K562 (cell line): ENCODE data around the gene GGA3. TPM values are rescaled to one million over a fixed set of nuclear protein-coding genes. Genes with fewer than 3 reads are reported as not detected.

Experiments used
- CHAMP1 ChIP-seq: fragments of 450-650 bp; IDR thresholded peaks from 2 replicates; pipeline ENCODE4 v1.6.1; 2016; ENCODE audit warnings: mild to moderate bottlenecking
- CREB1 ChIP-seq, 2 experiments: sonication (generic) in 1 of 2; formaldehyde crosslinking in 1 of 2; IDR thresholded peaks; 2 replicates each; pipeline versions ENCODE4 v1.6.1 to v1.8.0; 2012 to 2022; ENCODE audit warnings: inconsistent platforms in 1 of 2, mild to moderate bottlenecking in 1 of 2, missing genetic modification reagents in 1 of 2, moderate library complexity in 1 of 2
- ETS1 ChIP-seq: conservative IDR thresholded peaks from 2 replicates; pipeline ENCODE4 v1.6.1; 2011; ENCODE audit warnings: low read depth, mild to moderate bottlenecking, low read length; ENCODE audit not compliant: control insufficient read depth
- GATAD2A ChIP-seq: fragments of 450-650 bp; IDR thresholded peaks from 2 replicates; pipeline ENCODE4 v1.6.1; 2017
- HNRNPH1 ChIP-seq: fragments of 200-400 bp; formaldehyde crosslinking; optimal IDR thresholded peaks from 2 replicates; pipeline ENCODE3; 2017; ENCODE audit warnings: low read depth, mild to moderate bottlenecking, low read length, moderate library complexity
- ILK ChIP-seq: fragments of 450-650 bp; IDR thresholded peaks from 2 replicates; pipeline ENCODE4 v1.6.1; 2016; ENCODE audit warnings: missing genetic modification characterization, low read depth, mild to moderate bottlenecking, missing compliant biosample characterization, moderate library complexity, borderline replicate concordance
- KAT2B ChIP-seq: IDR thresholded peaks from one replicate; pipeline ENCODE4 v1.6.1; 2012; ENCODE audit warnings: low read depth, mild to moderate bottlenecking, control low read depth, inconsistent platforms, low read length, moderate library complexity
- MAFK ChIP-seq: IDR thresholded peaks from 2 replicates; pipeline ENCODE4 v1.6.1; 2011; ENCODE audit warnings: low read length, improper control_type of control experiment
- MYC ChIP-seq, 2 experiments: fragments of 250-450 bp in 1 of 2; sonication (Bioruptor Pico) in 1 of 2; IDR thresholded peaks; 2 replicates each; pipeline versions ENCODE4 v1.5.1 to v1.6.1; 2012 to 2021; ENCODE audit warnings: low read depth in 2 of 2, borderline replicate concordance in 1 of 2, improper control_type of control experiment in 1 of 2, low read length in 1 of 2, mild to moderate bottlenecking in 1 of 2, moderate library complexity in 1 of 2
- NR4A1 ChIP-seq, 2 experiments: fragments of 250-450 bp in 1 of 2; fragments of 450-650 bp in 1 of 2; sonication (Bioruptor Pico) in 1 of 2; IDR thresholded peaks; 2 replicates each; pipeline versions ENCODE4 v1.4.0 to v1.6.1; 2016 to 2020; ENCODE audit warnings: mild to moderate bottlenecking in 2 of 2, missing compliant biosample characterization in 1 of 2, missing genetic modification characterization in 1 of 2, moderate library complexity in 1 of 2
- PHF21A ChIP-seq: fragments of 450-650 bp; IDR thresholded peaks from 2 replicates; pipeline ENCODE4 v1.6.1; 2017; ENCODE audit warnings: low read depth, borderline replicate concordance
- POLR2B ChIP-seq: fragments of 450-650 bp; IDR thresholded peaks from 2 replicates; pipeline ENCODE4 v1.6.1; 2018; ENCODE audit warnings: low read depth; ENCODE audit not compliant: partially characterized antibody
- PRMT5 ChIP-seq: sonication (generic); formaldehyde crosslinking; IDR thresholded peaks from 2 replicates; pipeline ENCODE4 v1.5.0; 2020; ENCODE audit warnings: missing genetic modification reagents
- SETDB1 ChIP-seq: IDR thresholded peaks from one replicate; pipeline ENCODE4 v1.6.1; 2012; ENCODE audit warnings: low read length, control low read depth, inconsistent platforms
- SMAD1 ChIP-seq: fragments of 150-350 bp; IDR thresholded peaks from 2 replicates; pipeline ENCODE4 v1.6.1; 2014; ENCODE audit warnings: low read length, low read depth; ENCODE audit not compliant: partially characterized antibody
- SRSF1 ChIP-seq: fragments of 200-400 bp; formaldehyde crosslinking; IDR thresholded peaks from 2 replicates; pipeline ENCODE4 v1.6.1; 2017; ENCODE audit warnings: mild to moderate bottlenecking, low read depth, low read length, moderate library complexity
- TEAD1 ChIP-seq, 2 experiments: fragments of 450-650 bp in 1 of 2; sonication (generic) in 1 of 2; formaldehyde crosslinking; IDR thresholded peaks; 2 replicates each; pipeline versions ENCODE4 v1.4.0 to v1.8.0; 2020 to 2022; ENCODE audit warnings: mild to moderate bottlenecking in 2 of 2, missing genetic modification reagents in 1 of 2
- TOE1 ChIP-seq, 2 experiments: fragments of 450-650 bp in 1 of 2; sonication (generic) in 1 of 2; formaldehyde crosslinking in 1 of 2; IDR thresholded peaks; 2 replicates each; pipeline versions ENCODE4 v1.7.1 to v1.8.0; 2016 to 2022; ENCODE audit warnings: borderline replicate concordance in 2 of 2, mild to moderate bottlenecking in 2 of 2, antibody characterized with exemption in 1 of 2, inconsistent platforms in 1 of 2, low read depth in 1 of 2, missing genetic modification reagents in 1 of 2, moderate library complexity in 1 of 2
- TRIM28 ChIP-seq: fragments of 450-650 bp; IDR thresholded peaks from 2 replicates; pipeline ENCODE4 v1.6.1; 2017
- ZC3H4 ChIP-seq: sonication (generic); formaldehyde crosslinking; IDR thresholded peaks from 2 replicates; pipeline ENCODE4 v1.9.0; 2021; ENCODE audit warnings: missing genetic modification reagents, borderline replicate concordance
- ZNF133 ChIP-seq: fragments of 250-450 bp; sonication (Bioruptor Pico); IDR thresholded peaks from 2 replicates; pipeline ENCODE4 v1.4.0; 2020; ENCODE audit warnings: mild to moderate bottlenecking
- polyA plus RNA-seq, 8 experiments: library from polyadenylated mRNA; depleted of rRNA in 4 of 8; stranded (reverse) in 5 of 8; unstranded in 3 of 8; fragments of >200 nt; fragmentation: Nextera tagmentation in 2 of 8; fragmentation: Illumina TruSeq in 1 of 8; extraction: Ambion mirVana in 2 of 8; extraction: Trizol in 1 of 8; gene quantifications; 2 replicates each; pipeline versions ENCODE4 v1.2.1 to v1.2.3, GENCODE V29; 2011 to 2014; ENCODE audit warnings: inconsistent platforms in 1 of 8, missing spikeins in 1 of 8
- total RNA-seq, 7 experiments: library from RNA; depleted of rRNA in 6 of 7; stranded (reverse); fragments of >200 nt in 6 of 7; fragmentation: Illumina TruSeq in 2 of 7; extraction: Trizol in 2 of 7; gene quantifications; 2 replicates each; pipeline versions ENCODE4 v1.2.1 to v1.2.3, GENCODE V29; 2011 to 2021; ENCODE audit warnings: low replicate concordance in 1 of 7
- TF ChIP-seq, protein P1 (sequence below): fragments of 450-650 bp; IDR thresholded peaks from 2 replicates; pipeline ENCODE4 v1.6.1; 2017; ENCODE audit warnings: mild to moderate bottlenecking, moderate library complexity
- TF ChIP-seq, protein P2 (sequence below): fragments of 250-450 bp; sonication (Bioruptor Pico); IDR thresholded peaks from 2 replicates; pipeline ENCODE4 v1.9.0; 2021; ENCODE audit warnings: mild to moderate bottlenecking

Gene GGA3
- total and polyA plus RNA-seq, 9 of the 15 experiments (the other 6 are each of a cell fraction or from before 2014, with no cell fraction given), result 5.7 to 64.9 (median 25.4) TPM

DNA sequence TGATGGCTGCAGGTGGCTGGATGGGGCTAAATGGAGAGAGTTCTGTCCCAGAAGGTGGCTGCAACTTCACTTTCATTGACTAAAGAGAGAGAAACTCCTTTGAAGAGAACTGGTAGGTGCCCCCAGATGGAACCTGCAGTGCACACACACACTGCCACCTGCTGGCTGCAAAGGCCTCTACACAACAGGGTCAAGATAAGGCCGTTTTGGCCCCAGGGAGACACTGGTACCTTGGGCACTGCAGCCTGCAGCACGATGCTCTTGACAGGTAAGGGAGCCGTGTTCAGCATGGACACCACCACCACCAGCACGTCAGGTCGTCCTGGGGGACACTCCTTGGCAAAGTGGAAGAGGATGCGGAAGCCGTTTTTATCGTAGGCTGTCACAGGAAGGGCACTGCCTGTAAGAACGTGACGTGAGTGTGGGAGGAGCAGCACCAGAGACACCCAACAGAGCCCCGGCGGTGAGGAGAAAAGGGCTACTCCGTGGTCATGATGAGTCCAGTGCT is 22.7 kb downstream of the GGA3 start (continued):
- peak; percentile 28 for TF ChIP-seq POLR2B
- no peak for TF ChIP-seq CREB1 (IDR thresholded peaks at IDR 0.05)
- no peak for TF ChIP-seq CREB1 (CRISPR knock-in tag; IDR thresholded peaks at IDR 0.05)
- no peak for TF ChIP-seq SRSF1
- TF ChIP-seq MYC (IDR thresholded peaks at IDR 0.05; ENCODE audit: low read depth, low read length), result no peak
- no peak for TF ChIP-seq MYC (CRISPR knock-in tag; IDR thresholded peaks at IDR 0.05; ENCODE audit: borderline replicate concordance, low read depth)
- TF ChIP-seq SETDB1, result no peak
- no peak for TF ChIP-seq NR4A1 (CRISPR knock-in tag; IDR thresholded peaks at IDR 0.05)
- no peak for TF ChIP-seq NR4A1 (tag; IDR thresholded peaks at IDR 0.05)
- TF ChIP-seq CHAMP1, result no peak
- no peak for TF ChIP-seq TRIM28
- no peak for TF ChIP-seq PHF21A
- no peak for TF ChIP-seq HNRNPH1
- no peak for TF ChIP-seq ILK (tag)
- TF ChIP-seq ETS1, result no peak
- TF ChIP-seq, protein P1, sequence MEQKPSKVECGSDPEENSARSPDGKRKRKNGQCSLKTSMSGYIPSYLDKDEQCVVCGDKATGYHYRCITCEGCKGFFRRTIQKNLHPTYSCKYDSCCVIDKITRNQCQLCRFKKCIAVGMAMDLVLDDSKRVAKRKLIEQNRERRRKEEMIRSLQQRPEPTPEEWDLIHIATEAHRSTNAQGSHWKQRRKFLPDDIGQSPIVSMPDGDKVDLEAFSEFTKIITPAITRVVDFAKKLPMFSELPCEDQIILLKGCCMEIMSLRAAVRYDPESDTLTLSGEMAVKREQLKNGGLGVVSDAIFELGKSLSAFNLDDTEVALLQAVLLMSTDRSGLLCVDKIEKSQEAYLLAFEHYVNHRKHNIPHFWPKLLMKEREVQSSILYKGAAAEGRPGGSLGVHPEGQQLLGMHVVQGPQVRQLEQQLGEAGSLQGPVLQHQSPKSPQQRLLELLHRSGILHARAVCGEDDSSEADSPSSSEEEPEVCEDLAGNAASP, result no peak
- TF ChIP-seq TOE1 (IDR thresholded peaks at IDR 0.05; ENCODE audit: borderline replicate concordance), result no peak
- no peak for TF ChIP-seq TOE1 (CRISPR knock-in tag; IDR thresholded peaks at IDR 0.05; ENCODE audit: borderline replicate concordance, low read depth)
- 0 out of 2 replicates have a peak, but pooled peaks have one; percentile 31 for TF ChIP-seq ZC3H4
- no peak for TF ChIP-seq TEAD1 (CRISPR knock-in tag; IDR thresholded peaks at IDR 0.05)
- TF ChIP-seq, protein P2, sequence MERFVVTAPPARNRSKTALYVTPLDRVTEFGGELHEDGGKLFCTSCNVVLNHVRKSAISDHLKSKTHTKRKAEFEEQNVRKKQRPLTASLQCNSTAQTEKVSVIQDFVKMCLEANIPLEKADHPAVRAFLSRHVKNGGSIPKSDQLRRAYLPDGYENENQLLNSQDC (CRISPR knock-in tag), result no peak
- no peak for TF ChIP-seq PRMT5 (CRISPR knock-in tag)
- no peak for TF ChIP-seq KAT2B
- no peak for TF ChIP-seq ZNF133 (CRISPR knock-in tag)
- TF ChIP-seq GATAD2A, result no peak
- no peak for TF ChIP-seq SMAD1
- no peak for TF ChIP-seq MAFK
